Activated CD8-positive, alpha-beta memory T cell treated with anti-CD3 and anti-CD28 coated beads for 1 hour (primary cell): ENCODE measurements around the gene ABTB2.

Experiments
- DNase-seq, 2 donors: peaks; one replicate each; pipeline ENCODE4 v3.0.0-alpha.2; 2020; ENCODE audit warnings: low read depth in 1 of 2; ENCODE audit errors: extremely low read depth in 1 of 2

Gene ABTB2

DNA sequence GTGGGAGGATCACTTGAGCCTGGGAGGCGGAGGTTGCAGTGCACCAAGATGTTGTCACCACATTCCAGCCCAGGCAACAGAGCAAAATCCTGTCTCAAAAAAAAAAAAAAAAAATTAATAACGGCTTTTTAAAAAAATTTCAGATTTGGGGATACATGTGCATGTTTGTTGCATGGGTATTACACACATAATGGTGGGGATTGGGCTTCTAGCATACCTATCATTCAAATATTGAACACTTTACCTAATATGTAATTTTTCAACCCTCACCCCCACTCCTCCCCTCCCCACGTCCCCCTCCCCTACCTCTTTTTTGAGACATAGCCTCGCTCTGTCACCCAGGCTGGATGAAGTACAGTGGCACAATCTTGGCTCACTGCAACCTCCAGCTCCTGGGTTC is 40.1 kb downstream of the ABTB2 start:
- DNase-seq = no peak

GRCh38 chr11:34317036-34317360 is 40.8 kb downstream of the ABTB2 start:
- no peak for DNase-seq

GRCh38 chr11:34316347-34317035 is 41.3 kb downstream of the ABTB2 start:
- no peak for DNase-seq

DNA sequence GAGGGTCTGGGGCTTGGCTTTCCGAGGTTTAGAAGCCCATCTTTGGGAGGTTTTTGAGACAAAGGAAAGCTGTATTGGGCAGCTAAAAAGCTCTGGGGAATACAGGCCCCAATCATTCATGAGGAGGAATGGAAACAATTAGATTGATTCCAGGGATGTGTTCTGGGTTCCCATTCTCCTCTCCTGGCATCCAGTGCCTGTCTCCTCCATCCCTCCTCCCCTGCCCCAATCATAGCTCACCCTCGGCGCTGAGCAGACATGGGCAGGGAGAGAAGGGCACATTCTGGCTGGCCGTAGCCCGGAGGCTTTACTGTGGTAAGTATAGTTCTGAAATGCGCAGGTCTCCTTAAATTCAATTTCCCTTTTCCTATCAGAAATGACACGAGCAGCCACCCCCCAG is 42.4 kb downstream of the ABTB2 start:
- DNase-seq = no peak

GRCh38 chr11:34314936-34315335 is 42.9 kb downstream of the ABTB2 start:
- DNase-seq = no peak

DNA sequence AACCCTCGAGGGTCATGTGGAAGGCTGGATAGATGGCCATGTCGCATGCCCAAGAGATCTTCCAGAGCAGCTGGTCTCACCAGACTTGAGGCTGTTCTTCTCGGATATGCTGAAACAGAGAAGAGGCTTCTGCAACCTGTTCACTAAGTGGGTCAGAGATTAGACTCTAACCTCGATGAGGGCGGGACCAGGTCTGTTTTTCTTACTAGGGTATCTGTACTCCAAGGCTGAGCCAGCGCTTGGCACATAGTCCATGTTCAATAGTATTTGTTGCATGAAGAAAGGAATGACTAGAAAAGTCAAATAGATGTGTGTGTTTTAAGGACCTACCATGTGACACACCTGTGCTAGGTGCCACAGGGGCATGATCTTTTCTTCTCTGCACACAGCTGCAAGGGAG is 43.6 kb downstream of the ABTB2 start:
- no peak for DNase-seq

- DNase-seq = no peak
These were observed 44.7 kb downstream of the ABTB2 start for GRCh38 chr11:34313099-34313517.

DNA sequence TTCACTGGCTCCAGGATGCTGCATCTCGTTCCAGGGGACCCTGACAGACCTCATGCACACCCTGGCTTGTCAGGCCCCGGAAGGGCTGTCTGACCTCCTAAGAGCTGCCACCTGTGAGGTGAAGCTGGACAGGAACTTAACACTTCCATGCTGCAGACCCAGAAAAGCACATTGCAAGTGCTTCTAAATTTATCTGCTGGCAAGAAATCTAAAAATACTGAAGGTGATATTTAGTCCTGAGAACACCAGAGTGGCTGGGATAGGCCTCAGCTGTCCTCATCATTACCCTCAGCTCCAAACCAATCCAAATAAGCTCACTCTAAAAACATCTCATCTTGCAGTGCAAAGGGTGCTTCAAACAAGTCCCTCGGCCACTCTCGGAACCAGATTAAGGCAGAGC is 46.7 kb downstream of the ABTB2 start:
- no peak for DNase-seq

GRCh38 chr11:34309965-34310364 is 47.8 kb downstream of the ABTB2 start:
- no peak for DNase-seq

- DNase-seq = no peak
These were observed 48.8 kb downstream of the ABTB2 start for GRCh38 chr11:34308913-34309585.

GRCh38 chr11:34308049-34308912 is 49.5 kb downstream of the ABTB2 start:
- no peak for DNase-seq

GRCh38 chr11:34305780-34306179 is 52.0 kb downstream of the ABTB2 start:
- DNase-seq = no peak

- no peak for DNase-seq
These were observed 52.6 kb downstream of the ABTB2 start for GRCh38 chr11:34305193-34305592.

- DNase-seq = no peak
These were observed 54.7 kb downstream of the ABTB2 start for GRCh38 chr11:34303028-34303570.

- no peak for DNase-seq
These were observed 55.5 kb downstream of the ABTB2 start for GRCh38 chr11:34302046-34302921.

GRCh38 chr11:34300926-34301295 is 56.9 kb downstream of the ABTB2 start:
- DNase-seq = no peak

DNA sequence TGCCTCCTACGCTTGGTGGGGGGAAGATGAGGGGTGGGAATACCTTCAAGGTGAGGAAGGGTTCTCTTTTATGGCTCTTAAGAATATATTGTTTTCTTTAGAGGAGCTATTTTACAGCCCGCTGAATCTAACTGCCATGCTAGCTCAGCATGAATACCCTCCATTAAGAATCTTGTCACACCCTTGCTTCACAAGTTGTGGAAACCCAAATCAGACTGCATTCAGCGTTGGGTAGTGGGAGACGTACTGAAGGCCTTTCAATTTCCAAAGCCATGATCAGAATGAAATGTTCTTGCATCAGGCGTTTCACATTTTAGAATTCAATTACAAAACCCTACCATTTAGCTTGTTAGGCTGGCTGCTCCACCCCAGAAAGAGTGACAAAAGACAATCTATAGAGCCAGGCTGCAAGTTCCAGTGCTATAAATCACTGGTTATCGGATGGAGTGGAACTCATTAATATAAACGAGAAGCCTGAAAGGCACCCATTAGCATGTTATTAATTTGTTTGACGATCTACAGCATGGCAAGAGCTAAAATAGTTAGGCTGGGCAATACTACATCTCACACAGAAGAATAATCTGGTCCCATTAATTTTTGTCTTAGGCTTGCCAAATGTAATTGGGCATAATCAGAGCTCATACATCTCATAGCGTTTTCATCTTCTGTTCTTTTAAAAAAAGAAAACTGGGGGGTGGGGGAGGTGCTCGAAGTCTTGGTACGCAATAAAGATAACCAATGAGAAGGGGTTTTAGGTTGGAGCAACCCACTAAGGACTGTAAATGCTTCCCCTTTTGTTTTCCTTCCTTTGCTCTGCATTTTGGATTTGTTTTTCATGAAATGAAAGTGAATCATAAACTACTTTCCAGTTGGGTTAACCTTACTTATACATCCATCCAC is 57.5 kb downstream of the ABTB2 start:
- DNase-seq = no peak

DNA sequence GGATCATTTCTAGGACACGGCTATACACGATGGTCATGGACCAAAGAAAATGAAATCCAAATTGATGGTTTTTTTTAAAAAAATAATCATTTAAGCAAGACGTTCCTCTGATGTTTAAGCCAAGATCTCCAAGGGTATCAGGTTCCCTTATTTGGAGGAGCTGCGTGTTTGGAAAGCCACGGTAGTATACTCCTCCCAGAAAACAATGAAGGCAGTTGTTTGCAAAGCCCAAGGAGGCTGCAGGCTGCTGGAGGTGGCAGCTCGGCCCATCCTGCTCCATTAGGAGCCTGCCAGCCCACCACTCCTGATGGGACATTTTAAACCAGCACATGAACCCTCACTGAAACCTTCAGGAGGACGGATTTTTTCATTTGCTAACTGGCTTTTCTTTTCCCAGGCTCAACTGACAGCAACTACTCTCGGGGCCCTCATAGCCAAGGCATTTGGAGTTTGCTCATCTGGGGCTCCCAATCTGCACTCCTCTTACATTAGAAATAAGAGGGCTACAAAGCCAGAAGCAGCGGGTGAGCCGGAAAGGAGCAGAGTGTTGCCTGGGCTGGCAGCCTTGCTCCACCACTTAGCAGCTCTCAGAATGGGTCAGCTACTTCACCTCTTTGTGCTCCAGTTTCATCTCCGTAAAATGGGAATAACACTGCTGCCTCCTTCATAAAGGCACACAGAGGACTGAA is 58.4 kb downstream of the ABTB2 start:
- DNase-seq = no peak

- no peak for DNase-seq
These were observed 58.9 kb downstream of the ABTB2 start for GRCh38 chr11:34298871-34299270.
